CD8-positive, alpha-beta memory T cell (primary cell): ENCODE measurements around the gene GRM5. TPM values are rescaled to one million over a fixed set of nuclear protein-coding genes. Genes with fewer than 3 reads are reported as not detected.

ENCODE experiments used
- CTCF ChIA-PET: fragments of 350-600 bp; sonication (Branson Sonifier 250); formaldehyde crosslinking; loops from one replicate; lab custom pipeline; 2021; ENCODE audit warnings: antibody characterized with exemption; lab: Charles Lee
- POLR2A ChIA-PET: fragments of 350-600 bp; sonication (Branson Sonifier 250); formaldehyde crosslinking; loops from one replicate; lab custom pipeline; 2021; ENCODE audit warnings: antibody characterized with exemption; lab: Charles Lee
- DNase-seq, 5 donors: peaks; one replicate each; pipeline versions ENCODE4 v3.0.0 to v3.0.0-alpha.2; 2020 to 2022; ENCODE audit warnings: mixed read lengths in 1 of 5
- H3K27ac ChIP-seq: one replicate; pipeline ENCODE4 v1.7.0; 2013; ENCODE audit warnings: low read depth, mild to moderate bottlenecking, low read length, moderate library complexity
- H3K27me3 ChIP-seq: 2 replicates; pipeline ENCODE4 v1.7.0; 2013; ENCODE audit warnings: low read length, mild to moderate bottlenecking; ENCODE audit not compliant: insufficient read depth, poor library complexity, severe bottlenecking
- H3K36me3 ChIP-seq: 2 replicates; pipeline ENCODE4 v1.7.0; 2013; ENCODE audit warnings: mild to moderate bottlenecking, low read length, moderate library complexity; ENCODE audit not compliant: insufficient read depth
- H3K4me1 ChIP-seq: 2 replicates; pipeline ENCODE4 v1.7.0; 2013; ENCODE audit warnings: mild to moderate bottlenecking, low read length, moderate library complexity; ENCODE audit not compliant: insufficient read depth
- H3K4me3 ChIP-seq: 2 replicates; pipeline ENCODE4 v1.7.0; 2013; ENCODE audit warnings: mild to moderate bottlenecking, low read length
- H3K9me3 ChIP-seq: 2 replicates; pipeline ENCODE4 v1.7.0; 2013; ENCODE audit warnings: mild to moderate bottlenecking, low read length
- H3K27ac Mint-ChIP-seq, 8 donors: one replicate each; pipeline ENCODE4 v1.8.0; 2020 to 2021; ENCODE audit warnings: mixed read lengths in 8 of 8, mild to moderate bottlenecking in 6 of 8, inconsistent platforms in 3 of 8, moderate library complexity in 3 of 8
- H3K27me3 Mint-ChIP-seq, 2 donors: one replicate each; pipeline ENCODE4 v1.8.0; 2020 to 2021; ENCODE audit warnings: mixed read lengths in 2 of 2, mild to moderate bottlenecking in 1 of 2, moderate library complexity in 1 of 2
- H3K36me3 Mint-ChIP-seq, 3 donors: one replicate each; pipeline ENCODE4 v1.8.0; 2020 to 2021; ENCODE audit warnings: mixed read lengths in 3 of 3, inconsistent platforms in 1 of 3, mild to moderate bottlenecking in 1 of 3
- H3K4me1 Mint-ChIP-seq, 3 donors: one replicate each; pipeline ENCODE4 v1.8.0; 2020 to 2021; ENCODE audit warnings: mixed read lengths in 3 of 3, inconsistent platforms in 1 of 3, mild to moderate bottlenecking in 1 of 3
- H3K4me3 Mint-ChIP-seq, 7 donors: one replicate each; pipeline ENCODE4 v1.8.0; 2020 to 2021; ENCODE audit warnings: mixed read lengths in 7 of 7, mild to moderate bottlenecking in 6 of 7, moderate library complexity in 4 of 7, inconsistent platforms in 2 of 7
- H3K9me3 Mint-ChIP-seq, 5 donors: one replicate each; pipeline ENCODE4 v1.8.0; 2020 to 2022; ENCODE audit warnings: mixed read lengths in 5 of 5, mild to moderate bottlenecking in 3 of 5, moderate library complexity in 2 of 5, inconsistent platforms in 1 of 5
- polyA plus RNA-seq: library from polyadenylated mRNA; unstranded; fragments of 300-500 nt; fragmentation: Illumina TruSeq; gene quantifications from one replicate; pipeline ENCODE4 v1.2.3, GENCODE V29; 2021
- total RNA-seq, 2 experiments: library from RNA; stranded (reverse); gene quantifications; one replicate each; pipeline ENCODE4 v1.2.3, GENCODE V29; 2021

GRM5 gene
- total and polyA plus RNA-seq, 3 experiments from 2014 or later: not detected

DNA sequence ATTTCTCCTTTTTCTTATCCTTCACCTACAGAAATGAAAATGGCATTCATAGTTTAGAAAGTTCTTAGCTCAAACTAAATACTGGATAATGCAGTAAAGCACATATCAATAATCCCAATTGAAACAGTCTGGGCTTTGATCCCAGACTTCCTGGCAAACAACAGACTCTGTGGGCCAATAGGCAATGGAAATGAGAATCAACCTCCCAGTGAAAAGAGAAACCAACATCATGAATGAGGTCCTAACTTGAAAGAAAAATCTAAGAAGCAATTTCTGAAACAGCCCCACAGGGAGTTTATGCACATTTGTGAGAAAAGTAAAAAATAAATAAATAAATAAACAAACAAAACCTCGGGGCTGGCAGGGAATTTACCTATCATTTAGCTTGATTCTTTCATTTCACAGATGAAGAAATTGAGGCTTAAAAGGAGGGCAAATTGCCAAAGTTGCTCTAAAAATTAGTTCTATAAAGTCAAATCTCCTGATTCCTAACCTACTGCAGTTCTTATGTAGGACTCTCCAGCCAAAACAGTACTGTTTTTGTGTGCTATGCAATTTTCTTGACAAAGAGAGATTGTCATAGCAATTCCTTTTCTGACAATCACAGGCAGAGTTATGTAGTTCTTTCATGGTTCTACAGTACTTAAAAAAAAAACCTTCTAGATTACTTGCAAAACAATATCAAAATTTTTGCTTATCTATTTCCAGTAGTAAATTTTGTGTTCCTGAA, 265.8 kb downstream of the GRM5 start:
- no peak overlapping the region for H3K4me3 Mint-ChIP-seq
- peaks cover 0 to 2% (median 0%) of the 10 kb centered on the region in 3 donors for H3K36me3 Mint-ChIP-seq
- DNase-seq: no peak
- H3K36me3 ChIP-seq: no peaks in the 10 kb centered on the region
- no peaks in the 10 kb centered on the region for H3K27me3 ChIP-seq
- peaks cover 7% of the 10 kb centered on the region for H3K4me1 ChIP-seq
- peaks cover 5 to 13% (median 9%) of the 10 kb centered on the region in 3 donors for H3K4me1 Mint-ChIP-seq
- no peak overlapping the region for H3K27ac ChIP-seq
- H3K27me3 Mint-ChIP-seq: no peaks in the 10 kb centered on the region
- CTCF ChIA-PET: no interaction called here
- H3K9me3 ChIP-seq: no peaks in the 10 kb centered on the region
- no peak overlapping the region for H3K27ac Mint-ChIP-seq
- POLR2A ChIA-PET: no interaction called here
- no peaks in the 10 kb centered on the region for H3K9me3 Mint-ChIP-seq
- no peak overlapping the region for H3K4me3 ChIP-seq

GRCh38 chr11:88790182-88790581, 275.6 kb downstream of the GRM5 start:
- H3K4me1 Mint-ChIP-seq: no peaks in the 10 kb centered on the region
- no peaks in the 10 kb centered on the region for H3K27me3 Mint-ChIP-seq
- Histone ChIP-seq H3K4me1 (no peaks in the 10 kb centered on the region), H3K9me3 (no peaks in the 10 kb centered on the region), H3K4me3 (no peak overlapping the region), H3K27me3 (no peaks in the 10 kb centered on the region), H3K36me3 (no peaks in the 10 kb centered on the region), H3K27ac (no peak overlapping the region)
- peaks cover 0 to under 1% (median 0%) of the 10 kb centered on the region in 3 donors for H3K36me3 Mint-ChIP-seq
- DNase-seq: no peak
- H3K9me3 Mint-ChIP-seq: no peaks in the 10 kb centered on the region
- ChIA-PET CTCF (no interaction called here), POLR2A (no interaction called here)
- no peak overlapping the region for H3K27ac Mint-ChIP-seq
- H3K4me3 Mint-ChIP-seq: no peak overlapping the region

- DNase-seq: no peak
- Histone ChIP-seq H3K27me3 (no peaks in the 10 kb centered on the region), H3K27ac (no peak overlapping the region), H3K4me3 (no peak overlapping the region), H3K4me1 (no peaks in the 10 kb centered on the region), H3K9me3 (no peaks in the 10 kb centered on the region), H3K36me3 (no peaks in the 10 kb centered on the region)
- Mint-ChIP-seq H3K4me3 (peak overlapping the region in 1 of 7 donors; percentile 44), H3K36me3 (peaks cover 0 to 2% (median 0%) of the 10 kb centered on the region in 3 donors), H3K27ac (no peak overlapping the region), H3K9me3 (peaks cover 0 to 2% (median 0%) of the 10 kb centered on the region in 5 donors), H3K27me3 (no peaks in the 10 kb centered on the region), H3K4me1 (no peaks in the 10 kb centered on the region)
- POLR2A ChIA-PET: no interaction called here
- CTCF ChIA-PET: no interaction called here
Measured at GRCh38 chr11:88779577-88779976, 286.2 kb downstream of the GRM5 start.

GRCh38 chr11:88770475-88771079, 295.2 kb downstream of the GRM5 start:
- no peaks in the 10 kb centered on the region for H3K4me1 Mint-ChIP-seq
- H3K36me3 Mint-ChIP-seq: no peaks in the 10 kb centered on the region
- peaks cover 0 to 6% (median 0%) of the 10 kb centered on the region in 5 donors for H3K9me3 Mint-ChIP-seq
- DNase-seq: no peak
- Histone ChIP-seq H3K27ac (no peak overlapping the region), H3K4me1 (no peaks in the 10 kb centered on the region), H3K9me3 (no peaks in the 10 kb centered on the region), H3K4me3 (no peak overlapping the region), H3K27me3 (no peaks in the 10 kb centered on the region), H3K36me3 (no peaks in the 10 kb centered on the region)
- POLR2A ChIA-PET: no interaction called here
- CTCF ChIA-PET: no interaction called here
- no peak overlapping the region for H3K4me3 Mint-ChIP-seq
- no peaks in the 10 kb centered on the region for H3K27me3 Mint-ChIP-seq
- H3K27ac Mint-ChIP-seq: no peak overlapping the region

DNA sequence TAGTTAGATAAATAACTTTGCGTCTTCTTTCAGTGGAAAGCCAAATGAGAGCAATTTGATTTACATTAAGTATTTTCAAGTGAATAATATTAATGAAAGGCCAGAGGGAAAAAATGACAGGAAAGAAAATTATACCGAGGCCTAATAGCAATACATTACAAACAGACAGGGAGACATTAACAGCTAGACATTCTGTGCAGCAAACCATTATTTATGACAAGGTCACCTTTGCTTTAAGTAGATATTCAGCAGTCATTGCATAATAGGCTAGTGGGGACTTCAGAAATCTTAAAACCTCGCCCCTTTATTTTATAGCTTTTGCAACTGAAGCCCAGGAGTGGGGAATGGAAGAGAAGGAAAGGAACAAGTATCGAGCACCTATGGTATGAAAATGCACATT, 321.6 kb downstream of the GRM5 start:
- Histone ChIP-seq H3K4me1 (no peaks in the 10 kb centered on the region), H3K36me3 (no peaks in the 10 kb centered on the region), H3K4me3 (no peak overlapping the region), H3K27me3 (no peaks in the 10 kb centered on the region), H3K27ac (no peak overlapping the region), H3K9me3 (no peaks in the 10 kb centered on the region)
- Mint-ChIP-seq H3K27me3 (peaks cover 0 to 5% of the 10 kb centered on the region in 2 donors), H3K27ac (no peak overlapping the region), H3K4me3 (no peak overlapping the region), H3K36me3 (no peaks in the 10 kb centered on the region), H3K9me3 (no peaks in the 10 kb centered on the region), H3K4me1 (no peaks in the 10 kb centered on the region)
- CTCF ChIA-PET: no interaction called here
- DNase-seq: no peak
- POLR2A ChIA-PET: no interaction called here

DNA sequence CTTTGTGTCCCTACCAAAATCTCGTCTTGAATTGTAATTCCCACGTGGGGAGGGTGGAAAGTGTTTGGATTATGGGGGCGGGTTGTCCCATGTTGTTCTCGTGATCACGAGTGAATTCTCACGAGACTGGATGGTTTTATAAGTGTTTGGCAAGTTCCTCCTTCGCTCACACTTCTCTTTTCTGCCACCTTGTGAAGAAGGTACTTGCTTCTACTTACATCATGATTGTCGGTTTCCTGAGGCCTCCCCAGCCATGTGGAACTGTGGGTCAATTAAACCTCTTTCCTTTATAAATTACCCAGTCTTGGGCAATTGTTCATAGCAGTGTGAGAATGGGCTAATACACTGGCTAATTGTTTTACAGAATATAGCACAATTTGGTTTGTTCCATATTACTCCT, 326.3 kb downstream of the GRM5 start:
- POLR2A ChIA-PET: no interaction called here

GRCh38 chr11:88709567-88709966, 356.2 kb downstream of the GRM5 start:
- Mint-ChIP-seq H3K4me1 (no peaks in the 10 kb centered on the region), H3K27ac (no peak overlapping the region), H3K9me3 (peaks cover 0 to 2% (median 0%) of the 10 kb centered on the region in 5 donors), H3K4me3 (no peak overlapping the region), H3K36me3 (no peaks in the 10 kb centered on the region), H3K27me3 (peaks cover 0 to 2% of the 10 kb centered on the region in 2 donors)
- ChIA-PET CTCF (interaction anchor here (0.7 kb wide), 1 partner anchor 32 kb away, joined by 3 read pairs; no protein-coding TSS in a partner anchor), POLR2A (no interaction called here)
- no peaks in the 10 kb centered on the region for H3K36me3 ChIP-seq
- H3K9me3 ChIP-seq: no peaks in the 10 kb centered on the region
- no peak overlapping the region for H3K27ac ChIP-seq
- no peak for DNase-seq
- H3K4me3 ChIP-seq: no peak overlapping the region
- no peaks in the 10 kb centered on the region for H3K27me3 ChIP-seq
- no peaks in the 10 kb centered on the region for H3K4me1 ChIP-seq

More for the DNA sequence above, 326.3 kb downstream of the GRM5 start:
- Histone ChIP-seq H3K4me1 (no peaks in the 10 kb centered on the region), H3K27ac (no peak overlapping the region), H3K9me3 (no peaks in the 10 kb centered on the region), H3K36me3 (no peaks in the 10 kb centered on the region), H3K27me3 (no peaks in the 10 kb centered on the region), H3K4me3 (no peak overlapping the region)
- Mint-ChIP-seq H3K36me3 (no peaks in the 10 kb centered on the region), H3K27ac (no peak overlapping the region), H3K9me3 (no peaks in the 10 kb centered on the region), H3K4me3 (no peak overlapping the region), H3K27me3 (no peaks in the 10 kb centered on the region), H3K4me1 (no peaks in the 10 kb centered on the region)
- CTCF ChIA-PET: no interaction called here
- no peak for DNase-seq

DNA sequence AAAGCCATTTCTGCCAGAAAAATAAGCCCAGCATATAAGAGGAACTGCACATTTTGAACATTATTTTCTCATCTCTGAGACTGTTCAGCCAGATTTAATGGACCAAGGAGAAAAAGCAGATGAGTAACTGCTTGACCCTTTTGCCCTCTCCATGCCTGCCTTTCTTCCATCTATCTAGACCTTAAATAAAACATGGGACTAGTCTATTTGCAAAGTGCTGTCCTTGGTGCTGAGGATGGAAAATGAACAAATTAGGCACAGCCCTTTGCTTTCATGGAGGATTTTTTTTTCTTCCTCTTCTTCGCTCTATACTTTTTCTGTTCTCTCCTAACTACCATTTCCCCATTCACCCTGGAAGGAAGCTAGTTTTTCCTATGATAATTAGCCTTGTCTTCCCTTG, 361.3 kb downstream of the GRM5 start:
- Histone ChIP-seq H3K27me3 (no peaks in the 10 kb centered on the region), H3K4me3 (no peak overlapping the region), H3K27ac (no peak overlapping the region), H3K9me3 (no peaks in the 10 kb centered on the region), H3K4me1 (no peaks in the 10 kb centered on the region), H3K36me3 (no peaks in the 10 kb centered on the region)
- peaks cover 0 to 2% of the 10 kb centered on the region in 2 donors for H3K27me3 Mint-ChIP-seq
- DNase-seq: no peak
- POLR2A ChIA-PET: no interaction called here
- H3K4me1 Mint-ChIP-seq: no peaks in the 10 kb centered on the region
- CTCF ChIA-PET: no interaction called here
- H3K36me3 Mint-ChIP-seq: no peaks in the 10 kb centered on the region
- no peak overlapping the region for H3K4me3 Mint-ChIP-seq
- H3K9me3 Mint-ChIP-seq: peaks cover 0 to 2% (median 0%) of the 10 kb centered on the region in 5 donors
- no peak overlapping the region for H3K27ac Mint-ChIP-seq
